ENCODE data around the gene GREB1. TPM values are rescaled to one million over a fixed set of nuclear protein-coding genes. Genes with fewer than 3 reads are reported as not detected.

Gene GREB1
- total and polyA plus RNA-seq, 2 of the 4 experiments (the other 2 are of a cell fraction): 0.05 TPM; not detected in 1

- no peak overlapping the region for H3K56ac ChIP-seq (ENCODE audit: extremely low read depth, insufficient read depth, low read length)
- TF ChIP-seq MXI1 (IDR thresholded peaks at IDR 0.05; ENCODE audit: borderline replicate concordance, low read depth, low read length) (no peak), CEBPB (IDR thresholded peaks at IDR 0.05; ENCODE audit: low read depth, low read length) (no peak), BHLHE40 (IDR thresholded peaks at IDR 0.05; ENCODE audit: low read depth, low read length) (no peak), RCOR1 (IDR thresholded peaks at IDR 0.05; ENCODE audit: insufficient replicate concordance, low read length) (no peak), SMC3 (IDR thresholded peaks at IDR 0.05; ENCODE audit: low read depth, low read length) (no peak), MAFK (IDR thresholded peaks at IDR 0.05; ENCODE audit: low read depth, low read length) (no peak), MAZ (IDR thresholded peaks at IDR 0.05; ENCODE audit: borderline replicate concordance, low read depth, low read length) (no peak), RAD21 (IDR thresholded peaks at IDR 0.05; ENCODE audit: low read length) (no peak), NFE2L2 (IDR thresholded peaks at IDR 0.05; ENCODE audit: low read depth, low read length) (no peak), FOS (IDR thresholded peaks at IDR 0.05; ENCODE audit: low read depth, low read length) (no peak), CHD1 (IDR thresholded peaks at IDR 0.05; ENCODE audit: low read depth, low read length) (no peak), RFX5 (IDR thresholded peaks at IDR 0.05; ENCODE audit: low read depth, low read length) (no peak), ELK1 (IDR thresholded peaks at IDR 0.05; ENCODE audit: borderline replicate concordance, low read depth, low read length) (no peak), POLR2A (IDR thresholded peaks at IDR 0.05; ENCODE audit: low read depth, low read length) (no peak)
- TF ChIP-seq, protein P1, sequence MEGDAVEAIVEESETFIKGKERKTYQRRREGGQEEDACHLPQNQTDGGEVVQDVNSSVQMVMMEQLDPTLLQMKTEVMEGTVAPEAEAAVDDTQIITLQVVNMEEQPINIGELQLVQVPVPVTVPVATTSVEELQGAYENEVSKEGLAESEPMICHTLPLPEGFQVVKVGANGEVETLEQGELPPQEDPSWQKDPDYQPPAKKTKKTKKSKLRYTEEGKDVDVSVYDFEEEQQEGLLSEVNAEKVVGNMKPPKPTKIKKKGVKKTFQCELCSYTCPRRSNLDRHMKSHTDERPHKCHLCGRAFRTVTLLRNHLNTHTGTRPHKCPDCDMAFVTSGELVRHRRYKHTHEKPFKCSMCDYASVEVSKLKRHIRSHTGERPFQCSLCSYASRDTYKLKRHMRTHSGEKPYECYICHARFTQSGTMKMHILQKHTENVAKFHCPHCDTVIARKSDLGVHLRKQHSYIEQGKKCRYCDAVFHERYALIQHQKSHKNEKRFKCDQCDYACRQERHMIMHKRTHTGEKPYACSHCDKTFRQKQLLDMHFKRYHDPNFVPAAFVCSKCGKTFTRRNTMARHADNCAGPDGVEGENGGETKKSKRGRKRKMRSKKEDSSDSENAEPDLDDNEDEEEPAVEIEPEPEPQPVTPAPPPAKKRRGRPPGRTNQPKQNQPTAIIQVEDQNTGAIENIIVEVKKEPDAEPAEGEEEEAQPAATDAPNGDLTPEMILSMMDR (conservative IDR thresholded peaks at IDR 0.05; ENCODE audit: low read depth, low read length): no peak
- TF ChIP-seq, protein P2, sequence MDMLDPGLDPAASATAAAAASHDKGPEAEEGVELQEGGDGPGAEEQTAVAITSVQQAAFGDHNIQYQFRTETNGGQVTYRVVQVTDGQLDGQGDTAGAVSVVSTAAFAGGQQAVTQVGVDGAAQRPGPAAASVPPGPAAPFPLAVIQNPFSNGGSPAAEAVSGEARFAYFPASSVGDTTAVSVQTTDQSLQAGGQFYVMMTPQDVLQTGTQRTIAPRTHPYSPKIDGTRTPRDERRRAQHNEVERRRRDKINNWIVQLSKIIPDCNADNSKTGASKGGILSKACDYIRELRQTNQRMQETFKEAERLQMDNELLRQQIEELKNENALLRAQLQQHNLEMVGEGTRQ (IDR thresholded peaks at IDR 0.05; ENCODE audit: low read depth, low read length): no peak
- H3K36me3 ChIP-seq (ENCODE audit: control insufficient read depth, insufficient read depth, low read length): no peaks in the 10 kb centered on the region
- no peak overlapping the region for H2BK15ac ChIP-seq (ENCODE audit: low read depth, low read length)
- peaks cover 3% of the 10 kb centered on the region; the same call in 1 of the 2 replicates for H3K4me1 ChIP-seq (ENCODE audit: control insufficient read depth, insufficient read depth, low read length)
- in situ Hi-C loops (cut with MboI; ENCODE audit: low sequenced_read_pairs) (no loop called here), dilution Hi-C loops (cut with HindIII; ENCODE audit: low sequenced_read_pairs, unreplicated experiment) (no loop called here), intact Hi-C loops (cut with micrococcal nuclease) (no loop called here)
- 97% methylated on average over 7 of the region's 10 CpGs; no CpG with 5 or more reads in 1 of the 2 experiments for WGBS, 2 experiments (ENCODE audit: extremely low coverage in 2 of 2, insufficient read length in 1 of 2)
- H3K9ac ChIP-seq (ENCODE audit: low read depth, low read length): no peak overlapping the region
- ChIA-PET POLR2A (ENCODE audit: unreplicated experiment) (no interaction called here), CTCF (no interaction called here)
- no peak overlapping the region for H3K23ac ChIP-seq (ENCODE audit: low read depth, low read length)
- H2BK5ac ChIP-seq (ENCODE audit: low read depth, low read length, poor library complexity, severe bottlenecking): no peak overlapping the region
- H2AK5ac ChIP-seq (ENCODE audit: low read depth, low read length): no peak overlapping the region
- ATAC-seq (ENCODE audit: low read depth) (no peak), DNase-seq (no peak)
- H3K27me3 ChIP-seq (ENCODE audit: control insufficient read depth, insufficient read depth, low read length): peaks cover 50% of the 10 kb centered on the region
- H3K79me1 ChIP-seq (ENCODE audit: low read depth in 1 of 2, low read length in 2 of 2): no peaks in the 10 kb centered on the region
- H2BK120ac ChIP-seq (ENCODE audit: low read depth, low read length): no peak overlapping the region
- H3K18ac ChIP-seq (ENCODE audit: low read depth, low read length): no peak overlapping the region
- no peak overlapping the region for H3K4me2 ChIP-seq (ENCODE audit: low read depth, low read length)
- no peak overlapping the region for H4K5ac ChIP-seq (ENCODE audit: low read depth, low read length)
- H3K9me3 ChIP-seq (ENCODE audit: control insufficient read depth, insufficient read depth, low read length): peaks cover 3% of the 10 kb centered on the region; the same call in 1 of the 2 replicates
- H3K4ac ChIP-seq (ENCODE audit: low read depth, low read length): no peak overlapping the region
- no peak overlapping the region for H4K8ac ChIP-seq (ENCODE audit: low read depth in 2 of 2, low read length in 2 of 2)
- H2AK9ac ChIP-seq (replicated peaks; ENCODE audit: low read depth, low read length, poor library complexity): no peak overlapping the region
- H2AFZ ChIP-seq (replicated peaks; ENCODE audit: low read length, poor library complexity): no peak overlapping the region
- H4K20me1 ChIP-seq (ENCODE audit: insufficient read depth, low read length): no peaks in the 10 kb centered on the region
- no peak overlapping the region for H3K4me3 ChIP-seq (ENCODE audit: insufficient read depth, low read depth, low read length)
- no peak overlapping the region for H4K91ac ChIP-seq (ENCODE audit: insufficient read depth, low read depth, low read length)
- no peak overlapping the region for H3K27ac ChIP-seq (ENCODE audit: insufficient read depth, low read length)
- no peak overlapping the region for H3K14ac ChIP-seq (replicated peaks; ENCODE audit: low read depth, low read length)
- no peak overlapping the region for H2BK20ac ChIP-seq (ENCODE audit: low read depth, low read length)
- no TSS peak for BruUV-seq (replicated peaks)
- H3K9me1 ChIP-seq (ENCODE audit: insufficient read depth, low read length): no peaks in the 10 kb centered on the region
Observed at GRCh38 chr2:11659851-11660250, 126.0 kb downstream of the GREB1 start.

All from IMR-90 (cell line).